ENCODE data around the gene ABR. TPM values are rescaled to one million over a fixed set of nuclear protein-coding genes. Genes with fewer than 3 reads are reported as not detected.
"Not testable (repeated sequence)": the region's sequence is repeated elsewhere in the genome, so short reads cannot be mapped to it uniquely, and the experiment has no call there.

The ABR gene
- total RNA-seq, 1 donor from 2014 or later, result 47.2 TPM

DNA sequence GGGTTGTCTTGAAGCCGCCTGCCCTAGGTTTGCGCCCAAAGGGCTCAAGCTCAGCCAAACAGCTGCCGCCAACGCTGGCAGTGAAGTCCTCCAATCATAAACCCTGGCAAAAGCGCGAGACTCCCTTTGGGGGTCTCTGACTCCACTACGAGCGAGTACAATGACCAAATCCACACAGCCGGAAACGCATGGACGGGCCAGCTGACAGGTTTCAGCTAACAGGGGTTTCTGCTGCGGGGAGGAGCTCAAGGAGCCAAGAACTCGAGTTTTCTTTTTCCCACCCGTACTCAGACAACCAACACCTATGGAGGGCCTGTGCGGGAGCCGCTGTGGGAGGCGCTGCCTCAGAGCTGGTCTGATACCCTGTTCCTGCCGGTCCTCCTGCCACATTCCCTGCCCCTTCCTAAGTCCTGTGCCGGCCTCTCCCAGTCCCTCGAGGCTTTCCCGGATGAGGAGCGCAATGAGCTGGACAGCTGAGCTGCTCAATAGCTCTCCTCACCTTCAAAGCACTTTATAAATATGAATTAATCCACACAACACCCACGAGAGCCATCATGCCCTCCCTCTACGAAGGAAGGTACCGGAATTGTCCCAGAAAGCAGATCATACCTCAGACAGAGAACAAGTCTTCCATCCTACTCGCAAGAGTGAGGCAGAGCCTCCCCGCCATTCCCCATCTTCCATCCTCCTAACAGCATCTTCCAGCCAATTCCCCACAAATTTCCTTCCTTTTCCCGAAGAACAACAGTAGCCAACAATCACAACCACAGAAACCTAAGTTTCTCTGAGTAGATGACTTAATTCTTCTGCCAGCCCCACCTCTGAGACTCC, 6.1 kb downstream of the ABR start:
- DNase-seq (ENCODE audit: low spot score), result no peak

DNA sequence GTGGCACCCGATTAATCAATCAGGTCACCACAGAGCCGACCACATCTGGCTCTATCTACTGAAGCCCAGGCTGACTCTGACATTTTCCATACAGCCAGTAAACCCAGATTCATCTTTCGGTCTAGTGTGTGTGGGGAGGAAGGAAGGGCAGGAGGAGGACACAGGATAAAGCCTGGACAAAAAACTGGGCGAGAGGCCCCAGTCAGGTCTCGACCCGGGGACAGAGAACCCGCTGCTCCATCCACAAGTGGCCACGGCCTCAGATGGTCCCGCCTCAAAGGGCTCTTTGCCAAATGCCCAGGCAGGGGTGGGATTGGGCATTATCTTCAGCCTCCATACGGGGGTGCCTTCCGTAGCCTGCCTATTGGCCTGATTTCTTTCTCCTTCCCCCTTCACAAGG, 7.8 kb downstream of the ABR start:
- no peak for DNase-seq (ENCODE audit: low spot score)

DNA sequence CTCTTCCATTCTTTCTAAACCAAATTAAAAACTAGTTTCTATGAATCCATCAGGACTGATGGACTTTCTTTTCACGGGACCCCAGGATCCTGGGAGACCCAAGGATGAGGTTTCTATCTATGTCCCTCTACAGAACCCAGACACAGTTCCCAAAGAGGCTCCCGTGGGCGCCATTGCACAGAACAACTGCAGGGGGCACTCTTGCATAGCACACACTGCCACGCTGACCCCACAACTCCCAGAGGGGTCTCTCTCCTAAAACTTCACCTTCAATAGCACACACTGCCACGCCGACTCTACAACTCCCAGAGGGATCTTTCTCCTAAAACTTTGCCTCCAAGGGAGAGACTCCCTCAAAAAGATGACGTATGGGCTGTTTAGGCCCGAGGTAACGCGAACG, 9.0 kb downstream of the ABR start:
- no peak for DNase-seq (ENCODE audit: low spot score)

DNA sequence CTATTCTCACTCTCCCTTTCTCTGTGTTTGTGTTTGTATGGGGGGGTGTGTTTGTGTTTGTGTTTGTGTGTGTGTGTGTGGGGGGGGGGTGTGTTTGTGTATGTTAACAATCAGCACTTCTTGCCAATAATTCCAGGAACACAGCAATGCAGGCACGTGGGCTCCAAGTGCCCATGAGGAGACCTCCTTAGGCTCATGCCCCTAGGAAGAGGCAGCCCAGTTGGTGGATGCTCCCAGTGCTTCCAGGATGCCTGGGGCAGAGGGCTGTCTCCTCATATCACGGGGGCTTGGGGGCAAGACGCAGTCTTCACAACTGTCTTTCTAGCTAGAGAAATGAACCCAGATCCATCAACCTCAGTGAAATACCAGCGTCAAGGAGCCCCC, 9.9 kb downstream of the ABR start:
- no peak for DNase-seq (ENCODE audit: low spot score)

DNA sequence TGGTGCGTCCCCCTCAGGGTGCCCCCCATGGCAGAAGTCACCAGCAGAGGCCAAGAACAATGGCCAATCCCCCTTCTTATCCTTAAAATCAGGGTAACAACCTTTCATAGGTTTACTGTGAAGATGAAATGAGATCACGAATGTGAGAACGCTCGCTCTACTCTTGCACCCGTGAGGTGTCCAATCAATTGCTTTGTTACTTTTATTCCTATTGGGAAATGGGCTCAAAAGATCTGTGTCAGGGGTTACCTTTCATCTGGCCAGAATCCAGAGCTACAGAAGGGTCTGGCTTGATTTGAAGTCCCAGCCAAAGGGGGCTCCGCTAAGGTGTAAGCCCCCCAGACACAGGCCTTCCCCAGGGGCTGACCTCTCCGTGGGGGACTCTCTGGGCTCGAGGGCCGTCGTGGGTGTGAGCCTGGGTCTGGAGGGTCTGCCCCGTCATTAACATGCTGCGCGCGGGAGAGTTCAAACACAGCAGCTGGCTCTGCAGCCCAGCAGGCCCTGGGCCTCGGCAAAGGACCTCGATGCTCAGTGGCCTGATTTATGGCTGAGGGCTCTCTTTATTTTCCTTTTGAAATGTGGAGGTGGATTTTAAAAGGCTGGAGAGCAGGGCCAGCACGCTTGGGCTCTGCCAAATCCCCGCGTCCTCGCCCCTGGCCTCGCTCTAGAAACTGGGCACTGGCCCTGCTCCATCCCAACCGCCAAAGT, 10.4 kb downstream of the ABR start:
- DNase-seq (ENCODE audit: low spot score), result no peak

DNA sequence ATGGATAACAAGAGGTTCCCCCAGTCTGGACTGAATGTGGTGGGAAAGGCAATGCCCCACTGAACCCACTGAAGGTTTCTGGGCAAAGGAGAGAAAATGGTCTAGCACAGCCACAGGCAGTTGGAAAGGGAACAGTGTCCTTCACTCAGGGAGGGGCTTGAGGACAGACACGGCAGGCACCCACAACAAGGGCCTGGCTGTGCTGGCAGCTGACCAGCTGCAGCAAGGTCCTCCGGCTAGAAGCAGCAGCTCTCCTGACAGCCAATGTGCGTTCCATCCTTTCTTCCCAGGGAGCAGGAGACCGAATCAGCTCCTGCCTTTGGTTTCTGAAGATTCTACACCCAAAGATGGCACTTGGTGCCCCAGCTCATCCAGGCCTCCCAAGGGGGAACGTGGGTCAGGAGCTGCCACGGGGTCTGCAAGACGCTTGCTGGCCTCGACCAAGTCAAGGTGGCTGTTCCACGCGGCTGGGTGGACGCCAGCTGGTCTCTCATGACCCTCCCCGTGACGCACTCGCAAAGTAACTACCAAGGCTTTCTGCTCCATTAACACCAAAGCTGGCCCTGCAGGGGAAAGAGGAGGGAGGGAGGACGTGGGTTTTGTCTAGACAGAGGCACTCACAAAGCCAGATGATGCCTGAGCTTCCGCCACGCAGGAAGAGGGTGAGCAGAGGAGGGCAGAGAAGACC, 11.1 kb downstream of the ABR start:
- DNase-seq (ENCODE audit: low spot score), result no peak

DNA sequence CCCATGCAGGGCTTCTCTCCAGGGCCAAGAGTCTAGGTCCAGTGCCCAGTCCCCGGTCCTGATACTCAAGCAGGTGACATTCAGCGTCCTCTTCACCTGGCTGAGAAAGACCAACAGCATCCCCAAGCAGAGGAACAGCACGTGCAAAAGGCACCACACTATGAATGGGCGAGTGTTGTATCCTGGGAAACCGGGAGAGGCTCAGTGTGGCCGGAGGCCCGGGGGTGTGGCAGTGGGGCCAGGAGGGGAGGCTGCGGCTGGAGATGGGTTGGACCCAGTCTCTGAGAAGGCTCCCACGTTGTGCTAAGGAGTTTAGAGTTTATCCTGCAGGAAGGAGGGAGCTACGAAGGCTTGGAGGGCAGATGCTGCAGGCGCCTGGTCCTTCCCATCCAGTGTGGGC, 13.5 kb downstream of the ABR start:
- no peak for DNase-seq (ENCODE audit: low spot score)

DNA sequence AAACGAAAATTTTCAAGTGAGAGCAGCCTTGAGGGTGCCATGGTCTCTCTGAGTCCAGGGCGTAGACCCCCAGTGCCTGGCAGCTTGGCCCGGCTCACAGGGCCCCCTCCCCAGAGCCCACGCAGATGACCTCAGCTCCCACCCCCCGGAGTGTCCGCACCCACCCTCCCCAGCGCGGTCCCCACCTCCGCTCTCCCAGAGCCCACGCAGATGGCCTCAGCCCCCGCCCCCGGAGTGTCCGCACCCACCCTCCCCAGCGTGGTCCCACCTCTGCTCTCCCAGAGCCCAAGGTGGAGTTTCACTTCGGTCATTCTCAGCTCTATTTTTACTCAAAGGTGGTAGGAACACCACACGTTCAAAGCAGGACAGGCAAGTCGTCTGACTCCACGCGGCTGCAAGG, 13.9 kb downstream of the ABR start:
- DNase-seq (ENCODE audit: low spot score), result no peak

DNA sequence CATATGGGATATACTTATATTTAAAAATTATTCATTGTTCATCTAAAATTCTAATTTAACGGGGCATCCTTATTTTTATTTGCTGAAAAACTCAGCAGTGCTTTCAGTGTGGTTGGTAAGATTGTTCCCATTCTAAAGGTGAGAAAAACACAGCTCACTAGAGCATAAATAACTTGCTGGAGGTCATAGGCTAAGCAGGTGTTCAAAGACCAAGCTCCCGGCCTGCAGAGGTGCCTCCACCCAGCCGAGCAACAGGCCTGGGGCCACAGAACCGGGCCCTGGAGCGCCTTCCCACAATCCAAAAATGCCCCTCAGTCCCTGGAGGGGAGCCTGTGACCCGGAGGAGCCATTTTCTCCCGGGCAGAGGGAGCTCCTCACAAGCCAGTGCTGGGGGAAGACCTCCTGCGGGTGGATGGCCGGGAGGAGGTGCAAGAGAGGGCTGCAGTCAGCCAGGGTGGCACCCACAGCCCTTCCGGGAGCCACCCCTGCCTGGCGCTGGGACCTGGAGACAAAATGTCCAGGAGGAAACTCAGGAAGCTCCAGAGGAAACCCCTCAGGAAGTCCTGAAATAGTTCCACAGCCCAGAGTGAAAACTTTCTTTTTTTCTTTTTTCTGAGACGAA, 14.7 kb downstream of the ABR start:
- no peak for DNase-seq (ENCODE audit: low spot score)

DNA sequence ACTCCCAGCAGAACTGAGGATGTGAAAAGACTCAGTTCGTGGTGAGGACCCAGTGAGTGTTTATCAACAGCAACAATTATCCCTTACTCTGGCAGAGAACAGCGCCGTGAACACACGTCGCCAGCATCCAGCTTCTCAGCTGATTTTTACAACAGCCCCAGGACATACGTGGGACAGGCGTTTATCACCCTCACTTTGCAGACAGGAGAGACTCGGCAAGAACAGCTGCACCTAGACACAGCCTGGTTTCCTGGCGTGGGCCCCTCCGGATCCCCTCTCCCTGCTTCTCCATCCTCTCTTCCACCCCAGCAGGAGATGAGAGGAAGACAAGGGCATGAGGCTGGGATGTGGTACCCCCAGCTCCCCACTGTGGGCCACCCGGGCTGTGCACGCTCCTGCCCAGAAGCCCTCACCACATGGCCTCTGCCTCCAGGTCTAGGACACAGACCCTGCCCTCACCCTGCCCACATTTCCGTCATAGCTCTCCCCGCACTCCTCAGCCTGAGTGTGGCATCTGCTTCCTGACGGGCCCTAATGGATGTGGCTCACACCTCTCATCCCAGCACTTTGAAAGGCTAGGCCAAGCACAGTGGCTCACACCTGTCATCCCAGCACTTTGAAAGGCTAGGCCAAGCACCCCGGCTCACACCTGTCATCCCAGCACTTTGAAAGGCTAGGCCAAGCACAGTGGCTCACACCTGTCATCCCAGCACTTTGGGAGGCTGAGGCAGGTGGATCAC, 17.5 kb downstream of the ABR start:
- no peak for DNase-seq (ENCODE audit: low spot score)

DNA sequence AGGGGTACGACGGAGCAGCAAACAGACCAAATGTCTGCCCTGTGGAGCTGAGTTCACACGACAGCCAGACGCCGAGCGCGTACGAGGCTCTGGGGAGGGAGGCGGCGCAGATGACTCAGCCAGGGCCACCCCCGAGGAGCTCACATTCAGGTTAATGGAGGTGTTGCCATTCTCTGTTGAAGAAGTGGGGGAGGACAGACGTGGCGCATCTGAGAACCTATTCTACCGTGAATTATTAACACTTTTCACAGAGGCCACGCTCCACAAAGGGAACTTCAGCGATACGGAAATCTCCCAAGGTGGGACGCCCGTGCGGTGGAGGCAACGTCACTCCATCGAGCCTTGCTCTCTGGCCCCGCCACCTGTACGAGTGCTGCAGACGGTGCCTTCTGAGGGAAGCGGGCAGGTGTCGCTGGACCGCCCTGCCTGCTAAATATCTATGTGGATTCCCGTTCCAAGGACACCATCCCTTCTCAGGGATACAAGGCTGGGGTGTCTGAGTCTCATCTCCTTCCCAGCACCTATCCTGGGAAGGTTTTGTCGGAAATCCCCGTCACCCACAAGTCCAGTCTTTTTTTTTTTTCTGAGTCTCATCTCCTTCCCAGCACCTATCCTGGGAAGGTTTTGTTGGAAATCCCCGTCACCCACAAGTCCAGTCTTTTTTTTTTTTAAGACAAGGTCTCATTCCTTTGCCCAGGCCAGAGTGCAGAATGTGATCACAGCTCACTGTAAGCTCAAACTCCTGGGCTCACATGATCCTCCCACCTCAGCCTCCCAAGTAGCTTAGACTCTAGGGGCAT, 19.0 kb downstream of the ABR start:
- no peak for DNase-seq (ENCODE audit: low spot score)

DNA sequence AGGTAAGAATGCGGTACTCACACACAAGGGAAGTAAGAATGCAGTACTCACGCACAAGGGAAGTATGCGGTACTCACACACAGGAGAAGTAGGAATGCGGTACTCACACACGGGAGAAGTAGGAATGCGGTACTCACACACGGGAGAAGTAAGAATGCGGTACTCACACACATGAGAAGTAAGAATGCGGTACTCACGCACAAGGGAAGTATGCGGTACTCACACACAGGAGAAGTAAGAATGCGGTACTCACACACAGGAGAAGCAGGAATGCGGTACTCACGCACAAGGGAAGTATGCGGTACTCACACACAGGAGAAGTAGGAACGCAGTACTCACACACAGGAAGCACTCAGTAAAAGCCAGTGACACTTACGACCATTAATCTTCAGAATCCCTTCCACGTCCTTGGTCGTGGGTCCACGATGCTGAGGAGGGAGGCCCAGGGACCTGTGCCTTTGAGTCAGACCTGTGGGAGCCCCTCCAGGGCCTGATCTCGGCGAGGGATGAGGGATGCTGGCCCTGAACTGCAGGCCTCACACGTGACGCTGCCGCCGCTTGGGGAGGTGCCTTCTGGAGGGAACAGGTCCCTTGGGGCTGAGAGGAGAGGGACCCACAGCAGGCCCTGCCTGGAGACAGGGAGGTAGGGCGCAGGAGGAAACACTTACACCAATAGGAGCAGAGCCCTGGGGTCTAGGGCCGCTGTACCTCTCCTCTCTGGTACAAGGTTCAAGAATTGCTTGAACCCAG, 20.2 kb downstream of the ABR start:
- no peak for DNase-seq (ENCODE audit: low spot score)

DNA sequence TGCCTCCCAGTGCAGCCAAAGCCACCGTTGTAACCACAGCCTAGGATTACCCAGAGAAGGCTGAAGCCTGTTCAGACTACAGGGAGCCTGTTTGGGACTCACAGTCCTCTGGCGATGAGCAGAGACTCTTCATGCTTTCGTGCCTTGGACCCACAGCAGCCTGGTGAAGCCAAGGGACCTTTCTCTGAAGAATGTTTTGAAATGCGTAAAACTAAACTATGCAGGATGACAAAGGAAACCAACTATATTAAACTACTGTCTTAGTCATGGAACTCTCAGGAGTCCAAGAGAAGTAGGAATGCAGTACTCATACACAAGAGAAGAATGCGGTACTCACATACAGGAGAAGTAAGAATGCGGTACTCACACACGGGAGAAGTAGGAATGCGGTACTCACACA, 20.9 kb downstream of the ABR start:
- DNase-seq (ENCODE audit: low spot score), result no peak

DNA sequence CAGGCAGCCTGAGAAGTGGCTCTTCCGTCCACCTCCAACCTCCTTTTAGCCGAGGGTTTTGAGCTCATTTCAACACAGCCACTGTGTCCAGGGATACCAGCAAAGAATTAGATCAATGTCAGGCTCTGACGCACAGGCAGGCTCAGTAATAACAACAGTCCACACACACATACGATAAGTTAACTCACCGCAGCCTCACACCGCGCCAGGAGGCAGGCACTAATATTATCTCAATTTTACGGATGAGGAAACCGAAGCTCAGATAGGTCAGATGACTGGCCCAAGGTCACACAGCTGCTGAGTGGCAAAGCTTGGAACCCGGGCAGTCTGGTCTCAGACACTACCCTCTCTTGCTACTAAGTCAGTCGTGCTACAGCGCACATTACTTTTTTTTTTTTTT, 22.9 kb downstream of the ABR start:
- no peak for DNase-seq (ENCODE audit: low spot score)

DNA sequence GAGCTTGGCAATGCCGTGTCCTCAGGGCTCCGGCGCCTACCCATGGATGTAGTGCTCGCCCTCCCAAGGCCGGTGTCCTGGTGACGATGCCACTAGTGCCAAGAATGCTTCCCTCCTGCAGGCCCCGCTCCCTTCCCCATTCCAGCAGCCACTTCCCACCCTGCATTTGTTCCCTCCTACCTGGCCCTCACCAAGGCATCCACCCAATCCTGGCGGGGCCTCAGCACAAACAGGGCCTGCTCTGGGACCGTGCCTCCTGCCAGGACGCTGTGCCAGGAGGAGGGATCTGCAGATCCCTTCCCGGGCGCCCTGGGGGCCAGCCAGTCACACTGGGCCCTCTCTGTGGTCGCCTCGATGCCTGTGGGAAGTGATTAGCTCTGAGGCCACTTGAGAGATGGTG, 25.1 kb downstream of the ABR start:
- DNase-seq (ENCODE audit: low spot score), result no peak

DNA sequence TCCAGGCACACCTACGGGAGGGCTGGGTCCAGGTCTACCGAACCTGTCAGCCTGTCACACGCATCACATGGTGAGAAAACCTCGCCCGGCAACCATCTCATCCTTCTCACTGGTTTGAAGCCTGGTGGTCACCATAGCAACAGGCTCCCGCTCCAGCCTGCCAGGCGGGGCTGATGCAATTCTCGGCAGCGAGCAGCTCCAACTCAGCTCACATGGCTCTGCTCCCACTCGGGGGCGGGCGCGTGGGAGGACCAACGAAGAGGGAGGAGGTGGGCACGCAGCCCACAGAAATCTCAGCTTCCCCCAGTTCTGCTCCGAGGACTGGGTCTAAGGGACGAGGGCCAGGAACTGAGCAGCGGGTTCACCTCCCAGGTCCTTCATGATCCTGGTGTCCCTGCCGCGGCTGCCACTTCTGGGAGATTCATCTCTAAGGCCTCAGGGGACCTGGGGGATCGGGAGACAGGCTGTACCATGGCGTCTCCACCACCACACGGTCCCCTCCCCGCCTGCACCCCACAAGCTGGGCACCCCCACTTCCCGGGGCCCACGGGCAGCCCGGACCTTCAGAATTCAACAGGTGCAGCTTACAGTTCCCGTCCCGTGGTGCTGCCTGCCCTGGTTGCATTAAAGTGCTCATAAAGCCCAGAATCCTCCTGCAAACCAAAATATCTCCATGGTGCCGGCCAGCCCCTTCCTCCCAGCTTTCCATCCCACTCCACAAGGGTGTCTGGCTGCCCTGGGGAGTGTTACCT, 25.8 kb downstream of the ABR start:
- DNase-seq (ENCODE audit: low spot score), result peak; percentile 78

DNA sequence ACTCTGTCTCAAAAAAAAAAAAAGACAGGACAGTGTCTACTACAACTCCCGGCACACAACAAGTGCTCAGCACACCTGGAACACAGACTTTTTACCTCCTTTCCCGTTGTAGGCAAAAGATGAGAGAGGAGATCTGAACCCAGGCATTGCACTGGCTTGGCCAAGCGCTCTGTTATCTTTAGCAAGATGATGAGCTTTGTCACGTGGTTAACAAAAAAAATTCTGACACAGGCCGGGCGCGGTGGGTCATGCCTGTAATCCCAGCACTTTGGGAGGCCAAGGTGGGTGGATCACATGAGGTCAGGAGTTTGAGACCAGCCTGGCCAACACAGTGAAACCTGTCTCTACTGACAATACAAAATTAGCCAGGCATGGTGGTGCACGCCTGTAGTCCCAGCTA, 27.2 kb downstream of the ABR start:
- DNase-seq (ENCODE audit: low spot score), result not testable (repeated sequence)

DNA sequence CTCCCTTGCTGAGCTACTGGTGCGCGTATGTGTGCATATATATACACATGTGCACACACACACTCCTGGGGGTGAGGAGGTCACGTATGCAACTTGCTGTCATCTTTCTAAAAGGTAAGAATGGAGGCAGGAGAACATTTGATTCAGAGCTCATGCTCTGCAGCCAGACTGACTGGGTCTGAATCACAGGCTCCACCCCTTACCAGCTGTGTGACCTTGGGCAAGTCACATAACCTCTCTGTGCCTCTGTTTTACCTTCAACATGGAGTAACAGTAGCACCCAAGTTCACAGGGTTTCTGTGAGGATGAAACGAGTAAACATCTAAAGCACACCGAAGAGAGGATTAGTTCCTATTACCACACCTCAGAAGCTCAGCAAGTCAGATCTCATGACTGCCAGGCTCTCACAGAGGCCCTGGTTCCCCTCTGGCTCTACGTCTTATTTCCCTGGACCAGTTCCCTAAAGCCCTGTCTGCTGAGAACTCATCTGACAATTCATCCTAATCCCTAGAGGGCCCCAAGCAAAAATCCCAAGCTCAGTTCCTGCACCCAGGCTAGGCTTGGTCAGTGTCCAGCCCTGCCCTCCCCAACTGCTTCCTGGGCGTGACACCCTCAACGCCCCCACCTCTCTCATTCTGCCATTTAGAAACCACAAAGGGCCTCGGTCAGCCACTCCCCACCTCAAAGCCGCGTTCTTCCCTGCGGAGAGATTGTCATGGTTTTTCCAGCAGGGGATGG, 28.7 kb downstream of the ABR start:
- peak; percentile 92 for DNase-seq (ENCODE audit: low spot score)

DNA sequence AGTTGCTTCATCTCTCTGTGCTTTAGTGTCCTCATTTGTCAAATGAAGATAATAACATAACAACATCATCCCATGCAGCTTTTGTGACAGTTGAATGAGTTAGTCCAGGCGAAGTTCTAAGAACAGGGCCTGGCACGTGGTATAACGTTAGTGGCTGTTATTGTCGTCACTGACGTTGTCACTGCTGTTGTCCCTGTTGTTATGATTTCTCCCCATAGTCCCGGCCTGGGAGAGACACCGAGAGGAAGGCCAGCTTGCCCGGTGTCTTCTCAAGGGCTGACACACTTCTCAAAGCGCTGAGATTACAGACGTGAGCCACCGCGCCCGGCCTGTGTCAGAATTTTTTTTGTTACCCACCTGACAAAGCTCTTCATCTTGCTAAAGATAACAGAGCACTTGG, 29.9 kb downstream of the ABR start:
- DNase-seq (ENCODE audit: low spot score), result no peak
